HG03342 (cell line): Measurements from ENCODE around the gene CAND2.
"Not testable (repeated sequence)": the region's sequence is repeated elsewhere in the genome, so short reads cannot be mapped to it uniquely, and the experiment has no call there.

Source experiments
- ATAC-seq: cut with Tn5 transposase; IDR thresholded peaks from one replicate; pipeline ENCODE4 v1.9.1; 2021; ENCODE audit warnings: mild to moderate bottlenecking, moderate library complexity; ENCODE audit not compliant: unreplicated experiment

Gene CAND2

GRCh38 chr3:12769761-12770160 is 26.7 kb upstream of the CAND2 start:
- no peak for ATAC-seq

GRCh38 chr3:12771236-12771635 is 25.2 kb upstream of the CAND2 start:
- no peak for ATAC-seq

GRCh38 chr3:12772462-12772861 is 24.0 kb upstream of the CAND2 start:
- ATAC-seq: no peak

GRCh38 chr3:12773030-12773709 is 23.3 kb upstream of the CAND2 start:
- no peak for ATAC-seq

- no peak for ATAC-seq
Observed at GRCh38 chr3:12773710-12774086, 22.8 kb upstream of the CAND2 start.

GRCh38 chr3:12774619-12775018 is 21.9 kb upstream of the CAND2 start:
- ATAC-seq: no peak

- no peak for ATAC-seq
Observed at GRCh38 chr3:12775226-12775625, 21.3 kb upstream of the CAND2 start.

GRCh38 chr3:12775970-12776369 is 20.5 kb upstream of the CAND2 start:
- not testable (repeated sequence) for ATAC-seq

- ATAC-seq: no peak
Observed at GRCh38 chr3:12777171-12777570, 19.3 kb upstream of the CAND2 start.

- no peak for ATAC-seq
Observed at GRCh38 chr3:12780751-12781150, 15.7 kb upstream of the CAND2 start.

GRCh38 chr3:12782172-12782815 is 14.2 kb upstream of the CAND2 start:
- no peak for ATAC-seq

- ATAC-seq: no peak
Observed at GRCh38 chr3:12785096-12785495, 11.4 kb upstream of the CAND2 start.

GRCh38 chr3:12787346-12787745 is 9.1 kb upstream of the CAND2 start:
- not testable (repeated sequence) for ATAC-seq

GRCh38 chr3:12787967-12788690 is 8.4 kb upstream of the CAND2 start:
- not testable (repeated sequence) for ATAC-seq

- ATAC-seq: no peak
Observed at GRCh38 chr3:12791430-12791829, 5.0 kb upstream of the CAND2 start.

GRCh38 chr3:12793701-12794100 is 2.8 kb upstream of the CAND2 start:
- no peak for ATAC-seq

GRCh38 chr3:12797124-12797891 is 828 bp downstream of the CAND2 start:
- ATAC-seq: no peak

GRCh38 chr3:12797892-12798558 is 1.5 kb downstream of the CAND2 start:
- ATAC-seq: no peak

GRCh38 chr3:12798559-12799179 is 2.2 kb downstream of the CAND2 start:
- ATAC-seq: no peak
